Stomach (tissue), 4 donors: ENCODE measurements around the gene COG4.

ENCODE experiments used
- CTCF ChIP-seq, 7 experiments: fragments of 450-650 bp in 4 of 7; fragments of 200-600 bp in 3 of 7; sonication (generic) in 3 of 7; IDR thresholded peaks; one replicate each; pipeline ENCODE4 v1.5.1; 2016 to 2019; ENCODE audit warnings: antibody characterized with exemption in 7 of 7, control low read depth in 2 of 7, mild to moderate bottlenecking in 1 of 7
- EP300 ChIP-seq: sonication (generic); formaldehyde crosslinking; IDR thresholded peaks from one replicate; pipeline ENCODE4 v1.6.1; 2017; ENCODE audit warnings: antibody characterized with exemption
- POLR2A ChIP-seq, 4 donors: fragments of 450-650 bp; IDR thresholded peaks; one replicate each; pipeline ENCODE4 v1.6.1; 2016; ENCODE audit warnings: antibody characterized with exemption in 4 of 4, control low read depth in 2 of 4, mild to moderate bottlenecking in 1 of 4, moderate library complexity in 1 of 4
- POLR2AphosphoS5 ChIP-seq, 3 donors: sonication (generic); formaldehyde crosslinking; IDR thresholded peaks; one replicate each; pipeline ENCODE4 v1.6.1; 2016; ENCODE audit warnings: antibody characterized with exemption in 3 of 3

- no peak for TF ChIP-seq EP300
- no peak for TF ChIP-seq CTCF (IDR thresholded peaks at IDR 0.05)
- no peak for TF ChIP-seq POLR2AphosphoS5 (IDR thresholded peaks at IDR 0.05)
- TF ChIP-seq POLR2A (IDR thresholded peaks at IDR 0.05), result no peak
Measured at GRCh38 chr16:70534971-70535370, 11.6 kb upstream of the COG4 start.
